D721Med (cell line): ENCODE data around the gene GLDN.

Experiments used
- DNase-seq: peaks from one replicate; pipeline ENCODE4 v3.0.0; 2011; ENCODE audit warnings: low spot score; ENCODE audit not compliant: insufficient read length
- FAIRE-seq: peaks from 2 replicates; lab custom pipeline; 2011; peaks lifted over from hg19 to GRCh38; lab: Jason Lieb, UNC
- CTCF ChIP-seq: IDR thresholded peaks from 2 replicates; pipeline ENCODE4 v1.5.1; 2012; ENCODE audit warnings: mild to moderate bottlenecking, control low read depth; ENCODE audit not compliant: insufficient read depth; ENCODE audit errors: missing control alignments

GLDN gene

DNA sequence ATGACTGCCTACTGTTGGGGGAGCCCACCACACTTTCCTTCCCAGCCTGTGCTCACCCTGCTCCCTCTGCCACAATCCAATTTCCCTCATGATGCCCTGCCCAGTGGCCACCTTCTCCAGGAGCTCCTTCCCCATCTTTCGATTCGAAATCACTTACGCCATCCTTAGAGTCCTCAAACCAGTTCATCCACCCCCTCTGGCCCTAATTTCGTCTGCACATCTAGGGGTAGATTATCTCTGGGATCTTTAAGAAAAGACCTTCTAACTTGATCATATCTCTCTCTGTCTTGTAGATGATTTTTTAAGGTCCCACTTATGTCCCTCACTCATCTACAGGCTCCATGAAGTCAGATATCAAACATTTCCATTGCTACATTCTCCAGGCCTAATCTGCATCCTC is 20.1 kb upstream of the GLDN start:
- TF ChIP-seq CTCF: no peak
- DNase-seq (no peak), FAIRE-seq (no peak)

- DNase-seq (no peak), FAIRE-seq (no peak)
- no peak for TF ChIP-seq CTCF
These were observed 18.7 kb upstream of the GLDN start for GRCh38 chr15:51322621-51323296.

- FAIRE-seq: no peak
- DNase-seq: no peak
- TF ChIP-seq CTCF: no peak
These were observed 17.7 kb upstream of the GLDN start for GRCh38 chr15:51323749-51324148.

DNA sequence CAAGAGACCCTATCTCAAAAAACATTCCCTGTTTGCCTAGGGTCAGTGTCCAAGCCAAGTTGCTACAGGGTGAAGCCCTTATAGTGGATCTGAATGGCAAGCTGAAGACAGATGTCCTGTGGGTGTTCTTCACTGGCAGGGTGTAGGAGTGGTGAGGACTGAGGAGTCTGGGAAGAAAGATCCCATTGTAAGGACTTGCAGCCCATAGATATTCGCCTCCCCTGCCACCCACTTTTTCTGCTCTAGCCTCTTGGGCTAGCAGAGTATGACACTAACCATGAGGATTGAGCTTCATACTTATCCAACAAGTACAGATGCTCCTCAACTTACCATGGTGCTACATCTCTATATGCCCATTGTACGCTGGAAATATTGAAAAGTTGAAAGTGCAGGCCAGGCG is 16.3 kb upstream of the GLDN start:
- no peak for FAIRE-seq
- no peak for DNase-seq
- no peak for TF ChIP-seq CTCF

DNA sequence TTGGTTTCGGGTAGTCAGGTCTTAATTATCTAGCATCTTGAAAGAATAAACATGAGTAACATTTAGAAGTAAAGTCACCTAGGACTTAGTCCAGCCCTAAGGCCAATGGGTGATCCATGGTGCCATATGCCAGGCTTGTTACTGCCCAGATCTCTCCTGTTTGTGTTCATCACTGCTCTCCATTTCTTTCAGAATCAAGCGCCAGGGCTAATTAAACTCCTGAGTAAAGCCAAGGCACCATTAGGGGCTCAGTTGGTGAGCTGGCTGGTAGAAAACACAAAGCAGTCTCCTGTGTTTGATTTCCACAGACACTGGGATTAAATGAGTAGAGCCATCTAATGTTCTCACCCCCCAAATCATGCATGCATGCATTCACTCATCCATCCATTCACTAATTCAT is 14.4 kb upstream of the GLDN start:
- FAIRE-seq: no peak
- no peak for DNase-seq
- no peak for TF ChIP-seq CTCF

- FAIRE-seq (no peak), DNase-seq (no peak)
- no peak for TF ChIP-seq CTCF
These were observed 12.5 kb upstream of the GLDN start for GRCh38 chr15:51328926-51329325.

- FAIRE-seq: no peak
- TF ChIP-seq CTCF: no peak
- no peak for DNase-seq
These were observed 10.3 kb upstream of the GLDN start for GRCh38 chr15:51331141-51331540.
